Nephron progenitor cell (in vitro differentiated cells): ENCODE results near the gene SULT2B1.

ENCODE experiments used
- DNase-seq: peaks from one replicate; pipeline ENCODE4 v3.0.0; 2021
- H3K27ac Mint-ChIP-seq: 2 replicates; pipeline ENCODE4 v1.8.0; 2021; ENCODE audit warnings: mild to moderate bottlenecking, moderate library complexity, mixed read lengths
- H3K27me3 Mint-ChIP-seq: 2 replicates; pipeline ENCODE4 v1.8.0; 2021; ENCODE audit warnings: mild to moderate bottlenecking, low read depth, mixed read lengths; ENCODE audit not compliant: poor library complexity
- H3K36me3 Mint-ChIP-seq: 2 replicates; pipeline ENCODE4 v1.8.0; 2021; ENCODE audit warnings: low read depth, mixed read lengths
- H3K4me1 Mint-ChIP-seq: 2 replicates; pipeline ENCODE4 v1.8.0; 2021; ENCODE audit warnings: mixed read lengths
- H3K4me3 Mint-ChIP-seq: 2 replicates; pipeline ENCODE4 v1.8.0; 2021; ENCODE audit warnings: mild to moderate bottlenecking, moderate library complexity, mixed read lengths
- H3K9me3 Mint-ChIP-seq: 2 replicates; pipeline ENCODE4 v1.8.0; 2021; ENCODE audit warnings: mild to moderate bottlenecking, moderate library complexity, mixed read lengths
- TF ChIP-seq, protein P1 (sequence below): fragments of 200-600 bp; sonication (generic); IDR thresholded peaks from 2 replicates; pipeline ENCODE4 v1.5.0; 2021; ENCODE audit warnings: antibody characterized with exemption

The SULT2B1 gene

DNA sequence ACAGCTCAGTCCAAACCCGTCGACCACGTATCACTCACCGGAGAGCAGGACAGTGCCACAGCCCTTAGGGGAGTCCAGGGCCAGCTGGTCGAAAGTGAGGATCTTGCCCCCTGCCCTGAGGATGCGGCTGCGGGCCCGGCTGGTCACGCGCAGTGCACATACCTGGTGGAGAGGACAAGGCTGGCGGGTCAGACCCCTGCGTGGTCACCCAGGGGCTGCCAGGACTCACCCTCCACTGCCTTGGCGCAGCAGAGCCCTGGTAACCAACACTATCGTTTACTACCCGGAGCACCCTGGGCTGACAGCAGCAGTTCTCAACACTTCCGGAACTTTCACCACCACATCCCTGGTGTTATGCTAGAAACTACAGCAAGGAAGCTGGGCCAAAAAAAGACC lies 64.1 kb downstream of the SULT2B1 start:
- Mint-ChIP-seq H3K9me3 (no peaks in the 10 kb centered on the region), H3K36me3 (peaks cover 19% of the 10 kb centered on the region), H3K27me3 (no peaks in the 10 kb centered on the region), H3K4me1 (peaks cover 61% of the 10 kb centered on the region), H3K27ac (peak overlapping the region; percentile 95), H3K4me3 (peak overlapping the region; percentile 97)
- DNase-seq, result no peak
- TF ChIP-seq, protein P1, sequence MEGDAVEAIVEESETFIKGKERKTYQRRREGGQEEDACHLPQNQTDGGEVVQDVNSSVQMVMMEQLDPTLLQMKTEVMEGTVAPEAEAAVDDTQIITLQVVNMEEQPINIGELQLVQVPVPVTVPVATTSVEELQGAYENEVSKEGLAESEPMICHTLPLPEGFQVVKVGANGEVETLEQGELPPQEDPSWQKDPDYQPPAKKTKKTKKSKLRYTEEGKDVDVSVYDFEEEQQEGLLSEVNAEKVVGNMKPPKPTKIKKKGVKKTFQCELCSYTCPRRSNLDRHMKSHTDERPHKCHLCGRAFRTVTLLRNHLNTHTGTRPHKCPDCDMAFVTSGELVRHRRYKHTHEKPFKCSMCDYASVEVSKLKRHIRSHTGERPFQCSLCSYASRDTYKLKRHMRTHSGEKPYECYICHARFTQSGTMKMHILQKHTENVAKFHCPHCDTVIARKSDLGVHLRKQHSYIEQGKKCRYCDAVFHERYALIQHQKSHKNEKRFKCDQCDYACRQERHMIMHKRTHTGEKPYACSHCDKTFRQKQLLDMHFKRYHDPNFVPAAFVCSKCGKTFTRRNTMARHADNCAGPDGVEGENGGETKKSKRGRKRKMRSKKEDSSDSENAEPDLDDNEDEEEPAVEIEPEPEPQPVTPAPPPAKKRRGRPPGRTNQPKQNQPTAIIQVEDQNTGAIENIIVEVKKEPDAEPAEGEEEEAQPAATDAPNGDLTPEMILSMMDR, result no peak

DNA sequence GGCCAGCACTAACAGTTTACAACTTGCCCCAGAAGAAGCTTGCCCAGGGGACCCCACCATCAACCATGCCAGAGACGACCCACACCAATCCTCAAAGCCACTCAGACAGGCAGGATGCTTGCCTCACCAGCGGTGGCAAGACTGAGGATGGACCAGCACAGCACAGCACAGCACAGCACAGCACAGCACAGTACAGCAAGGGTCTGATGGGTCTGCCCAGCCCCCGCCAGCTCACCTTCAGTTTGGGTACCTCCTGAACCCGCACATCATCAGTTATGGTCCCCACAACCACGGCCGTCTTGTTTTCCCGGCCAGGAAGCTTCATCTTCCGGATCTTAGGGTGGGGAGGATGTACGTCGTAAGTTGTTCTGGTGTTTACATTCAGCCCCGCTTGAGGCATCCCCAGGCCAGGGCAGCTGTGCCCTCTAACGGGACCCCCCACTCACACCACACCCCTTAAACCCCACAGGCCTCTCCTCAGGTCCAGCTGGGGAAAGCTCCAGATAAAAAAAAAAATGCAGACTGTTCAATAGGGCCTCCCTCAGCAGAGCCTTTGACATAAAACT lies 64.6 kb downstream of the SULT2B1 start:
- Mint-ChIP-seq H3K4me3 (peak overlapping the region; percentile 97), H3K4me1 (peaks cover 65% of the 10 kb centered on the region), H3K27ac (peak overlapping the region; percentile 95), H3K27me3 (no peaks in the 10 kb centered on the region), H3K36me3 (peaks cover 22% of the 10 kb centered on the region), H3K9me3 (no peaks in the 10 kb centered on the region)
- DNase-seq, result no peak
- TF ChIP-seq, protein P1, result no peak

DNA sequence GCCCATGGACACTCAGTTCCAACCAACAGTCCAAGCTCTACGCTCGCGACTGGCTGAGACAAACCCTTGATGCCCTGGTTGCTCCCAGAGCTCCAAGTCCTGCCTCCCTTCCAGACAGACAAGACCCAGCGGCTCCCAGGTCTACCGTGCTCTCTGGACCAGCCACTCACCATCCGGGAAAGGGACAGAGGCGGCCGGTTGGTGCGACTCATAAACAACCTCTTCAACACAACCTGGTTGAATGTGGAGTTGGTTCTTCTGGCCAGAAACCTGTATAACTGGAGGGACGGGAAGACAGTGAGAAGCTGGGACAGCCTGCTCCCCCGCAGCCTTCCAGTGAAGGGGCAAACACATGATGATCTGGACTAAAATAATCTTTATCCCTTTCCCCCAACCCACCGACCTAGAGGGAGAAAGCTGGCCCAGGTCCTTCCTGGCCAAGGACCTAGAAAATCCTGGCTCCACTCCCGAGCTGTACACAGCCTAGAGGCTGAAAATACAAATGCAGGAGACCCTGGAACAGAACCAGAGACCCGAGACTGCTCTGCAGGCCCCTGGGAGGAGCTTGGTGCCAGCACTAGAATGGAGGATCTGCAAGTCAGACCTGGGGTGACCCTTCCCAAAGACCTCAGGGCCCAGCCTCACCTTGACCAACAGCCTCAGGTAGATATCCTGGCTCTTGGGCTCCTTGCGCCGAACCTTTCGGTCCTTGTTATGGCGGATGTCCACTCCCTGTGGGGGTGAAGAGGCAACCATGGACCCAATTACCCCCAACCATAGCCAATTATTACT lies 65.4 kb downstream of the SULT2B1 start:
- Mint-ChIP-seq H3K27me3 (no peaks in the 10 kb centered on the region), H3K4me1 (peaks cover 71% of the 10 kb centered on the region), H3K9me3 (no peaks in the 10 kb centered on the region), H3K36me3 (peaks cover 24% of the 10 kb centered on the region), H3K4me3 (peak overlapping the region; percentile 97), H3K27ac (peak overlapping the region; percentile 71)
- TF ChIP-seq, protein P1, result no peak
- DNase-seq, result no peak

DNA sequence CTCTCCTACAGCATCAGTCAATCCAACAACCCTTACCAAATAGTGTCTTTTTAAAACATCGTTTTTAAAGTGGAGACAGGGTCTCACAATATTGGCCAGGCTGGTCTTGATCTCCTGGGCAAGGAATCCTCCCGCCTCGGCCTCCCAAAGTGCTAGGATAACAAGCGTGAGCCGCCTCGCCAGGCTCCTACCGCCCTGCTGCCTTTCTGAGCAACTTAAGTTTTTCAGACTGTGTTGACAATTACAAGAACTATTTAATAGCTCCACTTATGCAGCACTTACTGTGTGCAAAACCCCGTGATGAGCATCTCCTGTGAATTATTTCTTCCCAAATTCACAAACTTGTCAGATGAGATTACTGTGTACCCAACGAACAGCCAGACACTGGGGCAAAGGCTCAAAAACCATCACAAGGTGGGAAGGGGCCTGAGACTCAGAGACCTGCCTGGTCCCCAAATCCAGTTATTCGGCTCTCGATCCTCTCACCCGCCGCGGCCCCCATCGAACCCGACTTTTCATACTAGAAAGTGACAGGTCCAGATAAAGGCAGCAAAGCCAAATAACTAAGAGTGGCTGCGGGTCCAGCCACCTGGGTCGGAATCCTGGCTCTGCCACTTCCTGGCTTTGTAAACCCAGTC lies 66.4 kb downstream of the SULT2B1 start:
- Mint-ChIP-seq H3K9me3 (no peaks in the 10 kb centered on the region), H3K27ac (peak overlapping the region; percentile 100), H3K36me3 (peaks cover 24% of the 10 kb centered on the region), H3K4me1 (peaks cover 79% of the 10 kb centered on the region), H3K4me3 (peak overlapping the region; percentile 97), H3K27me3 (no peaks in the 10 kb centered on the region)
- no peak for DNase-seq
- TF ChIP-seq, protein P1, result no peak

DNA sequence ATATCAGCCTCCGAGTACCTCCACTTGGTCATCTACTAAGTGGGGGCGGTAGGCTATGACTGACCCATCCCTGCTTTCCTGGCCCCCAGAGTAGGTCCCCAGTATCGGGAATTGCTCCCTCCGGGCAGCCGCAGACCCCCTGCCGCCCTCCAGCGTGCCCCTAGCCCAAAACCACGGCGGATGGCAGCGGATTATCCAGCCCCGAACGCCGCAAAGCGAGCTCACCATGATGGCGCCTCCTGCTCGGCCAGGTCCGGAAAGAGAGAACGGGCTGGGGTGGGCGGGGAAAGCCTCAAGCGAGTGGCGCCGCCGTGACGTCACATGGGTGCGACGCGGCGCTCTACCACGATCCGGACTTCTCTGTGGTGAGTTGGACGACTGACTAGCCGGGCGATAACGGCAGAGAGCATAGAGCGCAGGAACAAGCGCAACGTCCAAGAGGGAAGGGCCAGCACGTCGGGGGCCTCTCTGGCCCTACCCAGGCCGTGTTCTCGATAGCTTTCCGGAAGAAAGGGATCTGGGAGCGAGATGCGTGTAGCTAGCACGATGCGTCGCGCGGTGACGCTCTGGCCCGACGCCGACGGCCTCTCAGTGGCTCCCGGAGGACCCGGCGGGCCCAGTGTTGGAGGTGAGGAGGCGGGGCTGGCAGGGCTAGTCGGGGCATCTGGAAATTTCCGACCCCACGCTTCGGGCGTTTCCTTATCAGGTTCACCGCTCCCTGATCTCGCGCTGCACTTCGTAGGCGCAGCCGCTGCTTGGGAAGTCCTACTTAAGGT lies 67.1 kb downstream of the SULT2B1 start, which contains the start of the genes RPL18 and SPHK2:
TSS of gene RPL18 (minus strand) at position 263 of the 776 bp plus-strand sequence. CDS start at position 228, 35 bp downstream.
TSS of gene SPHK2 (plus strand) at position 591 of the 776 bp plus-strand sequence. CDS start 1,009 bp downstream, outside the sequence.
- TF ChIP-seq, protein P1, result no peak
- H3K36me3 Mint-ChIP-seq, result peaks cover 24% of the 10 kb centered on the region
- peak; percentile 95 for DNase-seq
- H3K4me3 Mint-ChIP-seq, result peak within 1 kb of the TSS; percentile 97
- peak within 1 kb of the TSS; percentile 100 for H3K27ac Mint-ChIP-seq
- no peaks in the 10 kb centered on the region for H3K27me3 Mint-ChIP-seq
- H3K4me1 Mint-ChIP-seq, result peaks cover 78% of the 10 kb centered on the region
- H3K9me3 Mint-ChIP-seq, result no peaks in the 10 kb centered on the region
